A549 treated with AZD2906 at 1 μM for 4 hours (cell line): Measurements from ENCODE around the gene STX11. TPM values are rescaled to one million over a fixed set of nuclear protein-coding genes. Genes with fewer than 3 reads are reported as not detected.

ENCODE experiments used
- total RNA-seq: library from RNA; stranded (reverse); fragments of 200-300 nt; extraction: Qiagen RNA extraction; gene quantifications from 5 replicates; pipeline ENCODE4 v1.2.3, GENCODE V29; 2022

The STX11 gene
- total RNA-seq = 2.1 to 2.7 TPM (median 2.2 TPM) in 5 replicates

DNA sequence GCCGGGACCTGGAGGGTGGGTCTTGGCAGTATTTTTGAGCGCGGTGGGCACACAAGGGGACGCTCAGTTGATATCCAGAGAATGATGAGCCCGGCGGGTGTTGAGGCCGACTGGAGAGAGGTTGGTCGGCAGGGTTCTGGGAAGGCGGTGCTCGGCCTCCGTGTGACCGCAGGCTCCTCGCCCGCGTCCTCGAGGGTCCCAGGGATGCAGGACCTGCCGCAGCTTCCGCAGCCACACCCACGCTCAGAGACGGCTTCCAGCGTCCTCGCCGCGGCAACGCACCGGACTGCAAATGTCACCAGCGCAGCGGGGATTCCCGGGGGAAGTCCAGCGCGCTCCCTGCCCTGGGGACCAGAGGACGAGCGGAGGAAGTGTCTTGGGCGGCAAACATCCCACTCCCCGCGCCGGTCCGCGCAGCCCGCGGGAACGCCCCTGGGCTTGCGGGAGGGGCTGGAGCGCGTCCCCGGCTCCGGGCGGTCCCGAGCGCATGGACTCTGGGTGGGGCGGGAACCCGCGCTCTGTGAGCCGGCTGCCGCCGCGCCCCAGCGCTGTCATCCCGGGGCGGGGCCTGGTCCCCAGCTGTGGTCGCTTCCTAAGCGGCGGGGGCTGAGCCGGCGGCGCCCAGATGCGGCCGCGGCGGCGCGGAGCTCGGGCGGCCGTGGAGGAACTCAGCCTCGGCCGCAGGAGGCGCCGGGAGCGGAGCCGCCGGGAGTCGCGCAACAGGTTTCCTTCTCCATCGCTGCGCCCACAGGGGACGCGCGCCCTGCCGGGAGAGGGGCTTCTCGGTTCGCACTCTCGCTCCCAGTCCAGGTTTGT, at the start of gene STX11:
STX11 (plus strand) TSS at position 624 of the 816 bp plus-strand sequence. CDS start 36,111 bp downstream, outside the sequence.

Other genes starting within 250 kb of the STX11 start
- gene PLAGL1, start 142.3 kb upstream of the STX11 start, total RNA-seq = 6.7 to 8.5 TPM (median 7.0 TPM) in 5 replicates
- gene SF3B5, start 54.9 kb upstream of the STX11 start, total RNA-seq = 177 to 233 TPM (median 223 TPM) in 5 replicates
- 5.2 to 13.9 TPM (median 8.1 TPM) in 5 replicates for gene UTRN, start 134.8 kb downstream of the STX11 start, total RNA-seq